PFSK-1 (cell line): ENCODE results near the gene GSTM2.
"Not testable (repeated sequence)": the region's sequence is repeated elsewhere in the genome, so short reads cannot be mapped to it uniquely, and the experiment has no call there.

Experiments
- FOXP2 ChIP-seq: optimal IDR thresholded peaks from 2 replicates; pipeline ENCODE3; 2011; ENCODE audit warnings: borderline replicate concordance, control low read depth, inconsistent platforms; ENCODE audit not compliant: insufficient read depth; ENCODE audit errors: extremely low read length, extremely low read depth
- POLR2AphosphoS5 ChIP-seq: IDR thresholded peaks from 2 replicates; pipeline ENCODE4 v1.6.1; 2012; ENCODE audit warnings: low read depth, mild to moderate bottlenecking, control low read depth, low read length, moderate library complexity
- SIN3A ChIP-seq: IDR thresholded peaks from 2 replicates; pipeline ENCODE4 v1.6.1; 2012; ENCODE audit warnings: mild to moderate bottlenecking, low read length, moderate library complexity, borderline replicate concordance; ENCODE audit not compliant: insufficient read depth
- TAF1 ChIP-seq: IDR thresholded peaks from 2 replicates; pipeline ENCODE4 v1.6.1; 2012; ENCODE audit warnings: low read length, control low read depth, borderline replicate concordance; ENCODE audit not compliant: insufficient read depth
- TF ChIP-seq, protein P1 (sequence below), 2 experiments: IDR thresholded peaks; 2 replicates each; pipeline versions ENCODE4 v1.6.1 to v1.8.0; 2011 to 2012; ENCODE audit warnings: low read depth in 2 of 2, low read length in 2 of 2, control low read depth in 1 of 2, inconsistent platforms in 1 of 2, mild to moderate bottlenecking in 1 of 2, moderate library complexity in 1 of 2; ENCODE audit not compliant: insufficient read depth in 1 of 2

The GSTM2 gene

DNA sequence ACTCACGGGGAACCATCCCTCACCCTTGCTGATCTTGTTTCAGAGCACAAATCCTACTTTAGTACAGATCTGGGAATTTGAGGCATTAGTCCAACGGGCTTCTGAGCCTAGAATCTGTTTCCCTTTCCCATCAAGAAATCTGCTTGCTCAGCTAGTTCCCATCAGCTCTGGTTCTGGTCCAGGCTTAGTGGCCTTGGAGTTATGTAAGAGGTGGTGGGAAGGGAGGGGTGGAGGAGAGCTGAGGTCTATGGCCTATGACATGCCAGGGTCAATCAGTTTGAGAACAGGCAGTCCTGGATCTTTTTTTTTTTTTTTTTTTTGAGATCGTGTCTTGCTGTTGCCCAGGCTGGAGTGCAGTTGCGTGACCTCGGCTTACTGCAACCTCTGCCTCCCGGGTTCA, 23.9 kb downstream of the GSTM2 start:
- TF ChIP-seq TAF1, result no peak
- TF ChIP-seq FOXP2, result no peak
- TF ChIP-seq, protein P1, sequence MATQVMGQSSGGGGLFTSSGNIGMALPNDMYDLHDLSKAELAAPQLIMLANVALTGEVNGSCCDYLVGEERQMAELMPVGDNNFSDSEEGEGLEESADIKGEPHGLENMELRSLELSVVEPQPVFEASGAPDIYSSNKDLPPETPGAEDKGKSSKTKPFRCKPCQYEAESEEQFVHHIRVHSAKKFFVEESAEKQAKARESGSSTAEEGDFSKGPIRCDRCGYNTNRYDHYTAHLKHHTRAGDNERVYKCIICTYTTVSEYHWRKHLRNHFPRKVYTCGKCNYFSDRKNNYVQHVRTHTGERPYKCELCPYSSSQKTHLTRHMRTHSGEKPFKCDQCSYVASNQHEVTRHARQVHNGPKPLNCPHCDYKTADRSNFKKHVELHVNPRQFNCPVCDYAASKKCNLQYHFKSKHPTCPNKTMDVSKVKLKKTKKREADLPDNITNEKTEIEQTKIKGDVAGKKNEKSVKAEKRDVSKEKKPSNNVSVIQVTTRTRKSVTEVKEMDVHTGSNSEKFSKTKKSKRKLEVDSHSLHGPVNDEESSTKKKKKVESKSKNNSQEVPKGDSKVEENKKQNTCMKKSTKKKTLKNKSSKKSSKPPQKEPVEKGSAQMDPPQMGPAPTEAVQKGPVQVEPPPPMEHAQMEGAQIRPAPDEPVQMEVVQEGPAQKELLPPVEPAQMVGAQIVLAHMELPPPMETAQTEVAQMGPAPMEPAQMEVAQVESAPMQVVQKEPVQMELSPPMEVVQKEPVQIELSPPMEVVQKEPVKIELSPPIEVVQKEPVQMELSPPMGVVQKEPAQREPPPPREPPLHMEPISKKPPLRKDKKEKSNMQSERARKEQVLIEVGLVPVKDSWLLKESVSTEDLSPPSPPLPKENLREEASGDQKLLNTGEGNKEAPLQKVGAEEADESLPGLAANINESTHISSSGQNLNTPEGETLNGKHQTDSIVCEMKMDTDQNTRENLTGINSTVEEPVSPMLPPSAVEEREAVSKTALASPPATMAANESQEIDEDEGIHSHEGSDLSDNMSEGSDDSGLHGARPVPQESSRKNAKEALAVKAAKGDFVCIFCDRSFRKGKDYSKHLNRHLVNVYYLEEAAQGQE (IDR thresholded peaks at IDR 0.05; ENCODE audit: insufficient read depth in 1 of 2, low read depth in 2 of 2, low read length in 2 of 2), result no peak
- no peak for TF ChIP-seq POLR2AphosphoS5
- no peak for TF ChIP-seq SIN3A

DNA sequence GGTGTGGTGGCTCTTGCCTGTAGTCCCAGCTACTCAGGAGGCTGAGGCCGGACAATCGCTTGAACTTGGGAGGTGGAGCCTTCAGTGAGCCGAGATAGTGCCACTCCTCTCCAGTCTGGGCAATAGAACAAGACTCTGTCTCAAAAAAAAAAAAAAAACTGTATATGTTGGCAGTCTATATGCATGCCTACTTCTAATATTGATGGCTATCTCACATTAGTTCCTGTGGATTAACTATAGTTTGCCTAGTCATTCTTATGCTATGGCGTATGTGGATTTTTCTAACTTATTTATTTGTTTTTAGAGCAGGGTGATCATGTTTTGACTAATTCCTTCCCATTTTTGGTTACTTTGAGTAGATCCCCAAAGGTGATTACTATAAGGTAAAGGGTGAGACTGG, 29.2 kb downstream of the GSTM2 start:
- TF ChIP-seq TAF1, result no peak
- TF ChIP-seq, protein P1 (IDR thresholded peaks at IDR 0.05; ENCODE audit: insufficient read depth in 1 of 2, low read depth in 2 of 2, low read length in 2 of 2), result no peak
- TF ChIP-seq POLR2AphosphoS5, result no peak
- TF ChIP-seq FOXP2, result no peak
- no peak for TF ChIP-seq SIN3A

DNA sequence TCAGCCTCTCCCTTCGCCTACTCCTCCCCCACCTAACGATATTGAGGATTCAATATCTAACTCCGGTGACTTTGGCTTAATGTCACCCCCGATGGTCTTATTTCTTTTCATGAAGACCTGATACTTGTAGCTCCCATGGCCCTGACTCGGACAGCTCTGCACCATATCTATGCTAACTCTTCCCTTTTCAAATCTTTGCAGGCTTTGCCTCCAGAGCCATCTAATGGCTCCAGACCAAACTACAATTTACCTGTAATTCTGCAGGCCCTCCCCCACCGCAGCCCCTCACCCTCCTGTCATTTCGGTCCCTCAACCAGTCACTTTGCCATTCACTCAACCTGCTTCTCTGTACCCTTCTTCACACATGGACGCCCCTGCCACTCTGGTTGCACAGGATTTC, 36.3 kb downstream of the GSTM2 start:
- TF ChIP-seq POLR2AphosphoS5 (no peak), SIN3A (no peak), FOXP2 (no peak), TAF1 (no peak)
- TF ChIP-seq, protein P1 (IDR thresholded peaks at IDR 0.05; ENCODE audit: insufficient read depth in 1 of 2, low read depth in 2 of 2, low read length in 2 of 2), result no peak

DNA sequence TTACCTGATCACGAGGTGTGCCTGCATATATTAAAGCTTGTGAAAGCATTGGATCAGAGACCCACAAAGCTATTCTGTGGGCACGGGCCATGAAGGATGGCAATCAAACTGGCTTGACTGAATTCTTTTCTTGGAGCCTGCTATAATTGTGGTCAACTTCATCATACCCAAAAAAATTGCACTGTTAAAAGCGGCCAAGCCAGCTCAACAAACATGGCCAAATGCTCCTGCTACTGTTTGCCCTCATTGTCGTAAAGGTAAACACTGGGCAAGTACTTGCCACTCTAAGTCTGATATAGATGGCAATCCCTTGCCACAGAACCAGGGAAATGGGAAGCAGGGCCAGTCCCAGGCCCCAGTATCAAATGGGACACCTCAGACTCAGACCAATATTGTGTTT, 37.6 kb downstream of the GSTM2 start:
- no peak for TF ChIP-seq SIN3A
- TF ChIP-seq POLR2AphosphoS5, result no peak
- no peak for TF ChIP-seq FOXP2
- TF ChIP-seq TAF1, result no peak
- TF ChIP-seq, protein P1 (IDR thresholded peaks at IDR 0.05; ENCODE audit: insufficient read depth in 1 of 2, low read depth in 2 of 2, low read length in 2 of 2), result no peak

DNA sequence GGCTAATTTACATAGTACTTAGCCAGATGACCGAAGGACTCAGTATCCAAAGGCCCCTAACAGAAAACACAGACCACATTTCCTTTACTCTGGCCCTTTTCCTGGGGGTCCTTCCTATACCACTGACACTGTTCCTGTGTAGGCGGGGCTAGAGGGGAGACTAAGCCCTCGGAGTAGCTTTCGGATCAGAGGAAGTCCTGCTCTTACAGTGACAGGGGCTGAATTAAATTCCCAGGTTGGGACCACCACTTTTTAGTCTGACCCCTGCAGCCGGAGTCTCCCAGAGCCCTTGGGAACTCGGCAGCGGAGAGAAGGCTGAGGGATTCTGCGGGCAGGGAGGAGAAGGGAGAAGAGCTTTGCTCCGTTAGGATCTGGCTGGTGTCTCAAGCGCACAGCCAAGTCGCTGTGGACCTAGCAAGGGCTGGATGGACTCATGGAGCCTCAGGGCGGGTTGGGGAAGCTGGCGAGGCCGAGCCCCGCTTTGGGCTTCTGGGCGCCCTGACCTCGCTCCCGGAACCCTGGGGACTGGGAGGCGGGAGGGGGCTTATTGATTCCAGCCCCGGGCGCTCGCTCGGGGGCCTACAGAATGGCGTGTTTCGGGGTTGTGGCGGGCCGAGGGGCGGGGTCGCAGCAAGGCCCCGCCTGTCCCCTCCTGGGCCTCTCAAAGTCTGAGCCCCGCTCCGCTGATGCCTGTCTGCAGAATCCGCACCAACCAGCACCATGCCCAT, 43.9 kb downstream of the GSTM2 start, which contains the start of gene GSTM5:
TSS of gene GSTM5 (plus strand) at position 659 of the 728 bp plus-strand sequence. CDS start at position 721, 62 bp downstream.
- not testable (repeated sequence) for TF ChIP-seq TAF1, POLR2AphosphoS5, SIN3A
